CD4-positive, alpha-beta T cell treated with Interleukin-6 for 4 hours (primary cell): Measurements from ENCODE around the gene COL9A2.

Experiments
- DNase-seq: peaks from one replicate; pipeline ENCODE4 v3.0.0-alpha.2; 2020; ENCODE audit warnings: mixed read lengths

Gene COL9A2

DNA sequence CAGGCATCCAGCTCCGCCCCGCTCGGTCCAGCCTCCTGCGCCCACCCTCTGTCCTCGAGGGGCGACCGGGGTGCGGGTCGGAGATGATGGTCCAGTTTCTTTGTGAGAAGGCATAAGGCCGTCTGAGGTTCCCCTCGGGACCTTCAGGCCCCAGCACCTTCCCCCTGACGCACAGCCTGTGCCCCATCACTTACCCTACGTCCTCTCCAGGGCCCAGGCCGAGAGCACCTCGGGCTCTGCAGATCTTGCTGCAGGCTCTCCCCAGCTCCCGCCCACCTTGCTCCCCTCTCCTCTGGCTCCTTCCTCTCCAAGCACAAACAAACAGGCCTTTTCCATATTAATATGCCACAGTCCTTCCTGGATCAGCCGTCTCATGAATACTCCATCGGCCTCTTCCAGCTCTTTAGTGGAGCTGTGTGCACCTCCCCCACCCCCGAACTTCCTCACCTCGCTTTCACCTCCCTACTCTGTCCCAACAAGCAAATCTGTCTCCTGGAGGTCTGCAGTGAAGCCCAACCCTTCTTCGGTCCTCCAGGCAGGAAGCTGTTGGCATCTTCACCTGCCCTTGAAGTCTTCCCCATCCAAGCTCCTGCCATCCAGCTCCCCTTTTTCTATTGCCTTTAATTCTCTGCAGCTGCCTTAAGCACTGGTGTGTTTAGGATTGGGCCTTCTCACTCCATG is 448 bp upstream of the COL9A2 start:
- no peak for DNase-seq

DNA sequence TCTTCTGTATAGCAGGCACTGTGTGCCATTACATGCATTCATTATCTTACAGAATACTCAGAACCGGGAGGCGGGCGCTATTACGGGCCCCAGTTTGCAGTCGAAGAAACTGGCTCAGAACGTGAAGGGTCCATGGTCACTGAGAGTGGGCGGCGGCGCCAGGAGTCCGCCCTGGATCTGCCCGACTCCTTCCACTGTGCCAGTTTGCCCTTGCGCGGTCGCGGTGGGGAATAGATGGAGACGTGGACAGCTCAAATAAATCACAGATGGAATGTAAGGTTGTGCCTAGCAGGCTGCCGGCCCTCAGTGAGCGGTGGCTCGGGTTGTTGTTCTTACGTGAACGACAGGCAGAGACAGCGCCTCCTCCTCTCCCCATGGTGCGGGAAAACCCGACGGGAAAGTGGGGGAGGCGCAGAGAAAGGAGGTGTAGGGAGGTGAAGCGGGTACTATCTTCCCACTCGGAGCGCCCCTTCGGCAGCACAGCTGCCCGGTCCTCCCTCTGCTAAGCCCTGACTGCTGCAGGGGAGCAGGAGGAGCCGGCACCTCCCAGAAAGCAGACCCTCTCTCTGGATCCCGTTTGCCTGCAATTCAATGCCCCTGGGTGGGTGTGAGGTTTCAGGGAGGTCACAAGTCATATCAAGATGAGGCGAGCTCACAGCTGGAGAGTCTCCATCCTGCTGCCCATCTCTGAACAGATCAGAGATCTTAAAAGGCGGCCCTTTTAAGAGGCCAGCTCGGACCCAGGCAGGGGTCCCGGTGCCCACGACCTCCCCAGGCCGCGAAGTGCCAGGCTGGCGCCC is 1.1 kb downstream of the COL9A2 start:
- DNase-seq: peak; percentile 40

DNA sequence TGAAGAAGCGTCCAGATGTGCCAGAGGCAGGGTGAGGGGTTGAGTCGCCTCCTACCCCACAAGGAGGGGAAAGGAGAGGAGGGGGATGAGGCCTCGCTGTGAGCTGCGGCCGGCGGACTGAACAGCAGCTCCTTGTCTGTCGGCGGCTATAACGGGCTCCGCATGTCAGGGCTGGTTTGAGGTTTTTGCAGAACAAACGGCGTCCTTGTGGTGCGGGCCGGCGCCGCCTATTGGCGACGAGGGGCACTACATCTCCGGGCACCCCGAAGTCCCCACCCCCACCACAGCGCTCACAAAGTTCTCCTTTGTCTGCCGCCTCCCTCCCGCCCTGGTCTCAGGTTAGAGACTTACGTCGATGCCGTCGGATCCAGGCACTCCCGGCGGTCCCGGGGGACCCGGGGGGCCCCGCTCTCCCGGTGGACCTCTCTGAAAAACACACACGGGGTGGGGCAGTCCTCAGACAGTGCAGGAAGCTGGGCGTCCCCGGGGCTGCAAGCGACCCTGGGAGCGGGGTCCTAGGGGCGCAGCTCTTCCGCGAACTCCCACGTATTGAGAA is 1.8 kb downstream of the COL9A2 start:
- peak; percentile 88 for DNase-seq

DNA sequence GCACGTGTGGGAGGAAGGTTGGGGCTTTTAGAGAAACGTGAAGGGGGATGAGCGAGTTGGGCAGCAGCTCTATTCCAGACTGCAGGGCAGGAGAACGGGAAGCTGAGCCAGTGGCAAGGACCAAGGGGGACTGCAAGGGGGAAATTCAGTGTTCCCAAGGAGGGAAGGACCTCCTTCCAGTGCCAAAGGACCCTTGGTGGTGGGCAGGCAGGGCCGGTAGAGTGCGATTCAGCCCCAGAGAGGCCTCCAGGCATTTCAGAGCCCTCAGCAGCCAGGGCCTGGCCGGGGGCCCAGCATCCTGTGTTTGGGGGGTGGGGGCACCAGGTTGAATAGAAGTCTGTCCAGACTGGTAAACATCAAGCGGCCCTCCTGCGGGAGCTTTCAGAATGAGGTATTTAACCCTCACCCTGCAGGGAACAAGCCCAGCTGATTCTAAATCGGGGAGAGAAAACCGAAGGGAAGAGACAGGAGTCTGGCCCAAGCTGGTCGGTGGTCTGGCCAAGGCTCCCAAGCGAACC is 2.3 kb downstream of the COL9A2 start:
- DNase-seq: no peak

DNA sequence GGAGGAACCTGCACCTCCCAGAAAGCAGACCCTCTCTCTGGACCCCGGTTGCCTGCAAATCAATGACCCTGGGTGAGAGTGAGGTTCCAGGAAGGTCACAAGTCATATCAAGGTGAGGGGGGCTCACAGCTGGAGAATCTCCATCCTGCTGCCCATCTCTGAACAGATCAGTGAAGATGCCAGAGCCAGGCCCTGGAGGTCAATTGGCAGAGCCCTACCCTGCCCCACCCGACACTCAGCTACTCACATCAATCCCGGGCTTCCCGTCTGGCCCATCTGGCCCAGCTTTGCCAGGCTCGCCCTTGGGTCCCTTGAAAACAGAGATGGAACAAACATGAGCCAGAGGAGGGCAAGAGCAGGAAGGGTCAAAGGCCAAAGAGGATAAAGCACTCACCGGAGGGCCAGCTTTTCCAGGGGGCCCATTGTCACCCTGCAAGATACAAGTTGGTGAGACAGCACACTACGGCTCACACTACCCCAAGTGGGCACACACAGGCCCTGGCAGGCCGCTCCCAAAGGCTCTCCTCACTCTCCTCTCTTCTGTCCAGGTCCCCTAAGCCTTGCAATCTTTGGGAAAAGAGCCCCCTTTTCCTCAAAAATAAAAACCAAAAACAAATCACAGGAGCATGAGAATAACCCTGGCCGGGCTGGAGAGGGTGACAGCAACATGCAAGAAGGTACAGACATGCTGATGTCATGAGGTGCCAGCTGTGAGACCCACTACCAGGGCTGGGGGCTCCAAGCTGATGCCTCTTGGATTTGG is 2.9 kb downstream of the COL9A2 start:
- DNase-seq: no peak

DNA sequence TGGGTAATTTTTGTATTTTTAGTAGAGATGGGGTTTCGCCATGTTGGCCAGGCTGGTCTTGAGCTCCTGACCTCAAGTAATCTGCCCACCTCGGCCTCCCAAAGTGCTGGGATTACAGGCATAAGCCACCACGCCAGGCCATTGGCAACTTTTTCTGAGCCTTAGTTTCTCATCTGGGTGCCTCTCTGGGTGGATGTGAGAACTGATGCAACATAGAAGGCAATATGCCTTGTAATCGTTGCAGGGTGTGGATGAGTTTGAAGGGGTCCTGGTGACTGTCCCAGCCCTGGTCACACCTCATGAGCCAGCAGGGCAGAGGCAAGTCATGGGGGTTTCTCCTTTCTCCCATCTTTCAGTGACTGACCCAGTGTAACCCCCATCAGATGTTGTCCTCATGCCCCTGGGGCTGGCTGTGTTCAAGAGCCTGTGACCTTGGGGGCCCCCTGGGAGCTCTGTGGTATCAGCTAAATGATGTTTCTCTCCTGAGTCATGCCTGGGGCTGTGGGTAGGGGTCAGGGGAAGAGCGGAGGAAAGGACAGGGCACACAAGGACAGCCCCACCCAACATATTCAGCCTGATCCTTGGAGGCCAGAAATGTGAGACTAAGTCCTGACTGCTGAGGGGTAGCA is 3.6 kb downstream of the COL9A2 start:
- DNase-seq: no peak

DNA sequence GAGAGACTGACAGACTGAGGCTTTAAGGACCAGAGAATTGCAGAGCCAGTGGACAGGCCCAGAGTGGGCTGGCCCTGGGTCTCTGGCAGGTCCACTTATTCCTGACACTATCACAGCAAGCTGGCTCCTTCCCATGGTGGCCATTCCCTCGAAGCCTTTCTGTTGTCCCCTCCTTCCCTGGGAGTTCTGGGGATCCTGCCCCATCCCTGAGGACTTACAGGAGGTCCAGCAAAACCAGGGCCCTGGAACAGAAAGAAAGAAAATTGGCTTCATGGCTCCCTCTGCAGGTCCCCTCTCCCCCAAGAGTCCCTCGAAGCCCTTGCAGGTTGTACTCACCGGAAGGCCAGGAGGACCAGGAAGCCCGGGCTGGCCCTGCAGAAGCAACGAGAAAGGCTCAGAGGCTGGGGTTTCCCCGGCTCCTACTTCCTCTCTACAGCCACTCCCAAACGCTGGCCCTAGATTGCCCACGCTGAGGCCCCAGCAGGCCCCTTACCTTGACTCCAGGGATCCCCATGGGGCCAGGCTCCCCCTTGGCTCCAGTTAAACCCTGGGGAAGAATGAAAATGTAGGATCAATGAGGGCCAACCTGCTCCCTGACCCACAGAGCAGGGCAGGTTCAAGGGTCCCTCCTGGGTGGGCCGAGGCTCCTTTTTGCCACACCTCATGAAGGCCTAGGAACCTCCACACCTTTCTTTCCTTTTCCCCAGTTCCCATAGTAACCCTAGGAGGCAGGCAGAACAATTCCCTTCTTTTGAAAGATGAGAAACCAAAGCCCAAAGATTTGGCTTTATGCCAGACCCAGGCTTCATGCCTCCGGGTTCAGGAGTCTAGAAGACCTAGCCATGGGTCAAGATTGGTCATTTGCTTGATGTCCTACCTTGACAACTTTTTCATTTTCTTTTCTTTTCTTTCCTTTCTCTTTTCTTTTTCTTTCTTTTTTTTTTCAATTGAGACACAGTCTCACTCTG is 4.6 kb downstream of the COL9A2 start:
- DNase-seq: peak; percentile 30

DNA sequence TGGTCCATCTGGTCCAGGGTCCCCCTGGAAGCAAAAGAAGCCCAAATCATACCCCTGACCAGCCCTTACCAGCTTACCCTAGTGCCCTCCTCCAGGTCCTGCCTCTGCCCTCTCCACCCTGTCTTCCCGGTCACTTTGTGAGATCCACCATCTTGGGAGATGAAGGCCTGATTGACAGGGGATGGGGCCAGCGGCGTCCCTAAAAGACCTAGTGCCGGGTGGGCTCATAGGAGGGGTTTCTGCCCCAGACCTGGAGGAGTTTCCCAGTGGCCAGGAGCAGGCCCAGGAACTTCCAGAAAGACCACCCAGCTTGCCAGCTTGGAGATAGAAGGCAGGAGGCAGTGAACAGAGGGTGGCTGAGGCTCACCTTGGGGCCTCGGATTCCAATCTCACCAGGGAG is 5.4 kb downstream of the COL9A2 start:
- no peak for DNase-seq

DNA sequence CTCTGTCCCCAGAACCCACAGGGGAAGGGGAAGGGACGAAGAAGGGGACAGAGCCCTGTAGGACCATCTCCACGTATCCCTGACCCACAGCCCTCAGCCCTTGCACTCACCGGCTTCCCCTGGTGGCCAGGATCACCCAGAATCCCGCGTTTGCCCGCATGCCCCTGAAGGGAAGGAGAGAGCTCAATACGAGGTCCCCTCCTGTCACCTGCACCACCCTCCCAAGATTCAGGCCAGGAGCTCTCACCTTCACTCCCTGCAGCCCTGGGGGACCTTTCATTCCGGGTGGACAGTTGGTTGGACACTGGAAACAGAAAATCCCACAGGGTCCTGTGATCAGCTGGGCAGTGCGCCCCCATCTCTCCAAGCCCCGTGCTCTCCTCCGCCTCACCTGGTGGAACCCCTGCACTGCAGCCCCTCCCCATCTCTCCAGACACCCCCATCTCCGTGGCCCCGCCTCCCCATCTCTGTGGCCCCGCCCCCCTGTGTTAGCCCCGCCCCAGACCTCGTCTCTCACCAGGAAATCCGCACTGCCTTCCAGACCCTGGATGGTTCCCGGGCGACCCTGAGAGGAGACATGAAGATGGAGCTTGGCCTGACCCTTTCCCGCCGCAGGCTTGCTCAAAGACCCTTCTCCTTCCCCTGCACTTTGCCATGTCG is 6.0 kb downstream of the COL9A2 start:
- DNase-seq: no peak

DNA sequence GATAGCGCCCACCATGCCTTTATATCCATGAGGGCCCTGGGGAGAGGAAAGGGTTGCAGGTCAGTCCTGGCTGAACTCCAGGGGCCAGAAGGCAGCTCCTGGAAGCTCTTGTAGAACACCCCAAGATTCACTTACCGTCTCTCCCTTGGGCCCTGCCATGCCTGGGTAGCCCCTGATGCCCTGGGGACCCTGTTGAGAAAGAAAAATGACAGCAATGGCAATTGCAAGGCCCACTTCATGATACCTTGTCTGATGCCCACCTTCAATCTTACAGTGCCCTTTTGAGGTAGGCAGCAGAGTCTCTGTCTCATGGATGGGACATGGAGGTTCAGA is 7.0 kb downstream of the COL9A2 start:
- DNase-seq: no peak

DNA sequence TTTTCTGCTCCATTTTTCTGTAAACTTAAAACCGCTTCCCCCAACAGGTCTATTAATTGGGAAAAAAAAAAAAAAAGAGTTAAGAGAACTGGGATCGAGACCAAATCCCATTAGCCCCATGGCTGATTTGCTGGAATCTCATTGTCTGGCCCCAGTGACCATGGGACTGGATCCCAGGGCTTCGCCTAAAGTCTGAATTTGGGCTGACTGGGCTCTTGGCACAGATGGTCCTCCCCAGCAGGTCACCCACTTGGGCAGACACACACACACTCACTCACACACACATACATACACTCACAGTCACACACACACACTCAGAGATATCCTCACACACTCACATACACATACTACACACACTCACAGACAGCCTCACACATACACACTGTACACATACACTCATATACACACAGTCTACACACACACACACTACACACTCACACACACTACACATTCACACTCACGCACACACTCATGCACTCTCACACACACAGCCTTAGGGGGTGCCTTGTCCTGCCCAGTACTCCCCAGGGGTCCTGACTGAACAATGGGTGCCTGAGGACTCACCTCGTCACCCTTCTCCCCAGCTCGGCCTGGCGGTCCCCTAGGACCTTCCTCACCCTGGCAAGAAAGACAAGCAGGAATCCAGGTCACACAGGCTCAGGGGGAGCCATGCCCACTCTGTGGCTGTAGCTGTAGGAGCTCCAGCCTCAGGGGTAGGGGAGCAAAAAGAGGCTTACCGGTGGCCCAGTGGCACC is 7.5 kb downstream of the COL9A2 start:
- DNase-seq: no peak

DNA sequence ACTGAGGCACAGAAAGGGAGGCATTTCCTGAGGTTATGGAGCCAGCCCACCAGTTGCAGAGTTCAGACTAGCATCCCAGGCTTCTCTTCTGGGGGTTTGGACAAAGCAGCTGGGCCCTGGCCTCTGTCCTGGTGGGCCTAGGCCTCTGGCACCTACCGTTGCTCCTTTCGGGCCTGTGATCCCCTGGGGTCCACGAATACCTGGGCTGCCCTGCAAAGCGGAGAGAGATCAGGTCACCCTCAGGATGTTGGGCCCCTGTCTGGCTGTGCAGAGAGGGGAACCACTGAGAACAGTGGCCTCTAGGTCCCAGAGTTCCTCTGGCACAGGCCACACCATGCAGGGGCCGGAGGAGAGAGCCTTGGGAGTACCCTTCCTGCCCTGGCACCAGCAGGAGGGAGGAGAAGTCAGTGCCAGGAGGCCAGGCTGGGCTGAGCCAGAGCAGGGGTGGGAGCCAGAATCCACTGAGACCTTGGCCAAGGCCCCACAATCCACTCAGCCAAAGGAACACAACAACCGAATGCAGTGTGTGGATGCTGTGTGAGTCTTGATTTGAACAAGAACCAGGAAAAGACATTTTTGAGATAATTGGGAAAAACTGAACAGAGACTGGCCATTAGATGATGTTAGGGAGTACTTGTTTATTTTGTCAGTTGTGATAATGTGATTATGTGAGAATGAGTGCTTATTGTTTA is 8.9 kb downstream of the COL9A2 start:
- no peak for DNase-seq

DNA sequence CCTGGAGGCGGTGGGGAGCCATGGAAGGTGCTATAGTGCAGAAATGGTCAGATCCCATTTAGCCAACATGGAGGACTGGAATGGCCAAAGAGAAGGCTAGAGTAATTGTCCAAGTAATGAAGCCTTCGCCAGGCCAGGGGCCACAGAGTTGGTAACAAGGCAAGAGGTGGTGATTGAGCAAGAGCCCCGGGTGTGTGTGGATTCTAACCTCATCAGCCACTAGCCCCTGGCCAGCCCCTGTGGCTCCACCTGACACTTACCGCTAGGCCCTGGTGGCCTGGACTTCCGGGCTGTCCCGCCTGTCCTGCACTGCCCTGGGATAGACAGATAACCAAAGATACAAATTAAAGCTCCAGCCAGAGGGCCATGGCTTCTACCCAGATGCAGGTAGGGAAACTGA is 9.9 kb downstream of the COL9A2 start:
- no peak for DNase-seq

DNA sequence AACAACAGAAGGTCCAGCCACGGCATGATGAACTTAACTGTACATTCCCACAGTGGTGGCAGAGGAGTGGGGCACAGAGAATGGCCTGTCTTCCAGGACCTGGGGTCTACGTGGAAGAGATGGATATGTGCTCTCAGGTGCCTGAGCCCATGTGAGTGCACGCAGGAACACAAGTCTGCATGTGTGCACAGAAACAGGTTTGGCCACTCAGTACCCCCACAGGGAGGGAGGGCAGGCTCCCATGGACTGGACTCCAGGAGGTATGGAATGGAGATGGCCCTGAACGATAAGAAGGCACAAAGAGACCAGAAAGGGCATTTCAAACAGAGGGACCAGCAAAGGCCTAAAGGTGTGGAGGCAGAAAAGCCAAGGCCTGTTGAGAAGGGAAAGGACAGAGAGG is 10.8 kb downstream of the COL9A2 start:
- no peak for DNase-seq

DNA sequence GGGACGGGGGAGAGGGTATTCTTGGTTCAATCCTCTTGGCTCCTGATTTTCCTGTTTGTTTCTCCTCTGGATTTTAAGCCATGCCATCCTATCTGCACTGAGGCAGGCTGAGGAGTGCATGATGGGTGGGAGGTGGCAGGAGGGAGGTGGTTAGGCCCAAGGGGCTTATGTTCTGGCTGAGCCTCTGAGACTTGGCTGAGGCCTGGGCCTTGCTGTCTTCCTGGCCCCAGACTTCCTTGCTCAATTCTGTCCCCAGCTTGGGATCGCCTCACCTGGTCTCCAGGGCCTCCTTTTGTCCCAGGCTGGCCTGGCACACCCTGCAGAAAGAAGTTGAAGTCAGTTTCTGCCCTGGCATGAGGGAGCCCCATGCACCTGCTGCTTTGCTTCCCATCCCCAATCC is 11.2 kb downstream of the COL9A2 start:
- DNase-seq: no peak

DNA sequence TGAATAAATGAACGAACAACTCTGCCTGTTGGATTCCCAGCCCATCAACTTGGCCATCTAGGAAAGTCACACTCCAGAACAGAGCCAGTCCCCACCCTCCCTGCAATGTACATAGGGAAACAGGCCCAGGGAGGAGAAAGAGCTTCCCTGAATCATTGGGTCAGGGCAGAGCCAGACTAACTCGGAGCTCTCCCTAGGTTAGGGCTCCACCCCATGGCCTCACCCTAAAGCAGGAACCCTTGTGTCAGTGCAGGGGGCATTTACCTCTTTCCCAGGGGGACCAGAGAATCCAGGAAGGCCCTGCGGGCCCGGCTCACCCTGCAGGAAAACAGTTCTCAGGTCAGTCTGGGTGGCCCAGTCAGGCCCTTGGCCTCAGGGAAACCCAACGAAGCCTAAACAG is 11.6 kb downstream of the COL9A2 start:
- no peak for DNase-seq

DNA sequence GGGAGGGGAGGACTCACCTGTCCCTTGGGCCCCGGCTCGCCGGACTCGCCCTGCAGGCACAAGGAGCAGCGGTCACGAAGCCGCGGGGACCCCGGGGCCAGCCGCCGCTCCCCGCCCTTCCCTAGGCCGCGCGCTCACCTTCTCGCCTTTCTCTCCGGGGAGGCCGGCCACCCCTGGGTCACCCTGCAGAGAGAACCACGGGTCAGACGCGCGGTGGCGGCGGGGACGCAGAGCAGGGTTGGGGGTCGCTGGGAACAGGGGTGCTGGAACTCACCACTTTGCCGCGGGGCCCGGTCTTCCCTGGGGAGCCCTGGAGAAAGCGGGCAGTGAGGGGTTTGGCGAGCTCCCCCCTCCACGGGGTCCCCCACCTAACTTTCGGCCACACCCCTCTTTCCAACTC is 13.3 kb downstream of the COL9A2 start:
- no peak for DNase-seq

DNA sequence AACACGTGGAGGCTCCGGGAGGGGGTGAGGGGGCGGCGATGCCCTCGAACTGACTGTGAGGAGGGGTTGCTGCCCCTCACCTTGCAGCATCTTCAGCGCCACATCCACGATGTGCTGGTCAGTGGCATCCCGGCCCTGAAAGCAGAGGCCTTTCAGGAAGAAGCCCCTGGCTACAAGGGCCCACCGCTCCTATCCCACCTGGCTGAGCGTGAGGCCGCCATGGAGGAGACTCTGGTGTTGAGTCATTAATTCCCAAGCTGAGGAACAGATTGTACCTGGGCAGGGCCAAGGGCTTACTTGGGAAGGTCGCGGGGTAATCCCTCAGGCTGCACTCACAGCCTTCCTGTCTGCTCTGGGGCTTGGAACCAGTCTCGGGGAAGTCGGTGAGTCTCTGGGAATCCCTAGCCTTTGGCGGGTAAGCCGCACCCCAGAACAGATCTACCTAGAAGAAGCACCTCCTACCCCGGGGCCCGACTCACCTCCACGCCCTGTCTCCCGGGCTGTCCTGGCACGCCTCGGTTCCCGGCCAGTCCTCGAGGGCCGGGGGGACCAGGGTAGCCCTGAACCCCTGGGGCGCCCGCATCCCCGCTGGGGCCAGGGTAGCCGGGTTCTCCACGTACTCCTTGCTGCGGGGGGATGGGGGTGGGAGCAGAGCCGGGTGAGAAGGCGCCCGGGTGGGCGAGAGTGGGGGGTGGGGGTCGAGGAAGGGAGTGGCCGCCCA is 13.9 kb downstream of the COL9A2 start:
- no peak for DNase-seq

DNA sequence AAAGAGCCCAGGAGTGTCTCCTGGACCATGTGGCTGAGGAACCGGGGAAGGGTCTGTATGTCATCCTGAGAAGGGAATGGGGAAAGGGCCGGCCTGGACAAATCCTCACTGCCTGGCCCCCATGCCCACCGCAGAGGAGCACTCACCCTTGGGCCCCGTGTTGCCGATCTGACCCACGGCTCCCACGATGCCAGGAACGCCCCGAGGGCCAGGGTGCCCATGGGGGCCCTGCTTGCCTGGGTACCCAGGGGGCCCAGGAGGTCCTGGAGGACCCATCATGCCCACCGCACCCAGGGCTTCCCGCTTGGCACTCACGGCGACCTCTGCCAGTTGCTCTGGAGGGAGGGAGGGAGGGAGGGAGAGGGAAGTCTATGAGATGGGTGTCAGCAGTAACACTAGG is 14.6 kb downstream of the COL9A2 start:
- DNase-seq: no peak
